Globus pallidus (tissue), 1 donor: ENCODE results near the gene PLP1.

Experiments used
- DNase-seq: peaks from one replicate; pipeline ENCODE4 v3.0.0-alpha.2; 2015; ENCODE audit warnings: low spot score

PLP1 gene

GRCh38 chrX:103830848-103831247 is 54.2 kb downstream of the PLP1 start:
- no peak for DNase-seq

- no peak for DNase-seq
Observed at GRCh38 chrX:103831342-103831802, 54.7 kb downstream of the PLP1 start.

- peak; percentile 63 for DNase-seq
Observed at GRCh38 chrX:103831803-103832544, 55.3 kb downstream of the PLP1 start, which contains the start of gene RAB9B. Gene RAB9B, minus strand, starts transcription at chrX:103832257. Its CDS starts 6,473 bp downstream, at chrX:103825784.

GRCh38 chrX:103839404-103839803 is 62.8 kb downstream of the PLP1 start:
- no peak for DNase-seq
